HL-60/S4 (cell line): Measurements from ENCODE around the gene GRPEL2.

Experiments used
- in situ Hi-C: fragments of 300-500 bp; cut with MboI; formaldehyde crosslinking; loops from 2 replicates; pipeline ENCODE4 v1.14.3; 2022; ENCODE audit warnings: low sequenced_read_pairs

The GRPEL2 gene

DNA sequence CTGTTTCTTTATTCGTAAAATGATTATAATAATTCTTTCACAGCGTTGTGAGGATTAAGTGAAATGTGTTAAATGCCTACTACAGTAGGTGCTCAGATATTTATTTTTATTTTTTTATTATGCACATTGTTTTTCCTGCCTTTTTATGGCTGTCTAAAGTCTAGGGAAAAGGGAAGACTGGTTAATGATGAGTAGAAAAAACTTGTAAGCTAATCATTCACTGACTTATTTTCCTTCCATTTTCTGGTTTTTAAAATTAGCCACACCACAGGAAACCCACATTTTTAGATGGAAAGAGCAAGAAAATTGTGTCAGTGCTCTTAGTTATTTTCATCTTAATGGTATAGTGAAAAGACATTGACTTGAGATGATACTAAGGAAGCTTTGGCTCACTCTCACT, 8.6 kb downstream of the GRPEL2 start:
- in situ Hi-C loops = no loop called here

DNA sequence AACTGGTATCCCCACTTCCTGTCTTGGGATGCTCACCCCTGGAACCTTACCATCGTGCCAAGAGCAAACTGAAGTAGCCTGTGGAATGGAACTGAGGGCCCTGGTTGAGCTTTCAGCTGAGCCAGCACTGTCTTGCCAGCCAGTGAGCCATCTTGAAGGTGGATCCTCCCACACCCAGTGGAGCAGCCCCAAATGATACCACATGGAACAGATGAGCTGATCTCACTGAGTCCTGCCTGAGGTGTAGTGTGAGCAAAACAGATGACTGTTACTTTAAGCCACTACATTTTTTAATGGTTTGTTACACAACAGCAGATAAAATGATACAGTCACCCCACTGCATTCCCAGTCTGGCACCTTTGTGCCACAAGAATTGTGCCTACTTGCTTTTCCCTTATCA, 10.4 kb downstream of the GRPEL2 start:
- in situ Hi-C loops = no loop called here

DNA sequence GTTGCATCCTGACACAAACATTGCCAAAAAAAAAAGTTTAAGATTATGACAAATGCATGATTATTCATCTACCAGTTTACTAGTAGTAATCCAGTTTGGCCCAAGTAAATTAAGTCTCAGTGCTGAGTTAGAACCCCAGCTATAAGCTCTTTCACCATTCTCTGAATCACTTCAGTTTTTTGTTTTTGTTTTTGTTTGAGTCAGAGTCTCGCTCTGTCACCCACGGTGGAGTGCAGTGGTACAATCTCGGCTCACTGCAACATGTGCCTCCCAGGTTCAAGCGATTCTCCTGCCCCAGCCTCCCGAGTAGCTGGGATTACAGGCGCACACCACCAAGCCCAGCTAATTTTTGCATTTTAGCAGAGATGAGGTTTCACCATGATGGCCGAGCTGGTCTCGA, 11.1 kb downstream of the GRPEL2 start:
- in situ Hi-C loops = no loop called here

DNA sequence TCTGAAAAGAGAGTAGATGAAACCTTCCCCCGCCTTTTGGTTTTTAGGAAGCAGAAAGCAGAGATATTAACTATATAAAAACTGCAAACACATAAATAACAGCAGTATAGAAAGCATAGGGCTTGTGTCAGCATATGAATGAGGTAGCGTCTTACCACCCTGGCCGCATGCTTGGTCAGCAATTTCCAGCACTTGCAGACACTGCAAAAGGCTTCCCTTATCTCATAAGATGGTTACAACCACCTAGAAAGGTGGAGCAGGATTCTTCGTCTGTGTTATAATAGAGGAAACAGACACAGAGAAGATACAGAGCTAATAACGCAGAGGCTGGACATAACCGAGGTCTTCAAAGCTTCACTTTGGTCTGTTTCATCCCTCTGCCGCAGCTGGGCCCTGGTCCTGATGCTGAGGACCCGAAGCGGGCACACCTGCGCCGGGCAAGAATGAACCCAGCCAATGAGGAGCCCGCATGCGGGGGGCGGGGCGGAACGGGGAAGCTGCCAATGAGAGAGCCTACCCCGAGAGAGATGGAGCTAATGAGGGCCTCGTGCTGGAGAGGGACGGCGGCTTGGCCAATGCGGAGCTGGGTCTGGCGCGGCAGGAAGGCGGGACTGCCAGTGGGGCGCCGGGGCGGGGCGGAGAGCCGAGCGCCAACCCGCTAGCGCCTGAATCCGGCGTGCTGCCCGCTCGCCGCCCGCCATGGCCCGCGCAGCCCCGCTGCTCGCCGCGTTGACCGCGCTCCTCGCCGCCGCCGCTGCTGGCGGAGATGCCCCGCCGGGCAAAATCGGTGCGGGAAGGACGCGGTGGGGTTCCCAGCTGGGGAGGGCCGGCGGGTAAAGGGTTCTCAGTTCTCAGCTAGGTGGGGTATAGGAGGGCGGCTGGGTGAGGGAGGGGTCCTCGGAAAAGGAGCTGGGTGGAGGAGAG, 12.3 kb downstream of the GRPEL2 start, which contains the start of gene PCYOX1L:
Gene PCYOX1L, plus strand, starts transcription at position 677 of the 924 bp plus-strand sequence. Its CDS starts 23 bp downstream, at position 700.
- in situ Hi-C loops = no loop called here

DNA sequence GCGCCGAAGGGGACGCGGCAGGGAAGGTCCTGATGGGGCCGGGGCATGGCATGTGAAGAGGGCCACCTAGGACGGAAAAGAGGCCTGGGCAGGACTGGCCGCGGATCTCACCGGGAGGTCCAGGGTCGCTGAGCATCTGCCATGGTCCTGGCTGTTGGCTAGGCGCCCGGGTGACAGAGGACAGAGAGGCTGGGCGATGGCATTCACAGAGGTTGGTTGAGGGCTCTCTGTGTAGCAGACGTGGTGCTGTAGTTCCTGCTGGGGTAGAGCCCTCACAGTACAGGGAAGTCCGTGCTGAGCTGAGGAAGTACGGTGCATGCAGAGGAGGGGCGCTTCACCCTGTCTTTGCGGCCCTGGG, 13.0 kb downstream of the GRPEL2 start:
- in situ Hi-C loops = no loop called here

DNA sequence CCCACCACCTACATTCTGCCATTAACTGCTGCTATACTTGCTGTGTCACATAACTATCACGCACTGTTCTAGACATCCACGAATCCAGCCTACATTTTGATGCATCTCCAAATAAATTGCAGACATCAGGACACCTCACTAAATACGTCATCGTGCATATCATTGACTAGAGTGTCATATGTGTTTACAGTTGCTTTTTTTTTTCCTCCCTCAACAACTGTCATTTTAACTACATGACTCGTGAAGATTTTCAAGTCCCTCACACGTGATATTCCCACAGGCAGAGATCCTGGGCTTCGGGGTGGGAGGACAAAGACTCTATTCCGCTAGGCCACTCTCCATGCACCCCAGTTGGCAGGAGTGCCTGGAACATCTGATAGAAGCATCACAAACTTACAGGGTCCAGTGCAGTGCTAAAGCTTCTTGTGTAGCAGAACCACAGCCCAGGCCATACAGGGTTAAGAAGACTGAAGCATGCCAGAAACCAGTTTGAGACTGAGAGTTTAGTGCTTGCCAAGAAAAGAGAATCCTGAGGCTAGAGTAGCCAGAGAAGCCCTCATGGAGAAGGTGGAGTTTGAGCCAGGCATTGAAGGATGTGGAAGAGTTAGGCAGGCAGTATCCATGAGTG, 13.7 kb downstream of the GRPEL2 start:
- in situ Hi-C loops = no loop called here

DNA sequence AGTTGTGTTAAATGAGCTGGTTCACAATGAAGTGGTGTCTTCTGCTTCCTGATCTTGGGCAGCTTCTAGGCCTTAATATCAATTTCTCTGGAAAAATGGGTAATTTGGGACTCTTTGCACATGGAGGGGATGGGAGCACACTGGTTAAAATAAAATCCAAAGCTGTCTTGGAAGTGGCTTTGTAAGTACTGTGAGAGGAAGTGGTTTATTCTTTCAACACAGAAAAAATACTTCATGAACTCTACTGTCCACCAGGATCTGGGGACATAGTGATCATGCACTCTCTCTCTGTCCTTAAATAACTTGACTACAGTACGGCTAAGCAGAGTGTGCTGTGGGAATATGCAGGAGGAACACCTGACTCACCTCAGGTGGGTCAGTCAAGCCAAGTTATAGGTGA, 15.0 kb downstream of the GRPEL2 start:
- in situ Hi-C loops = no loop called here

DNA sequence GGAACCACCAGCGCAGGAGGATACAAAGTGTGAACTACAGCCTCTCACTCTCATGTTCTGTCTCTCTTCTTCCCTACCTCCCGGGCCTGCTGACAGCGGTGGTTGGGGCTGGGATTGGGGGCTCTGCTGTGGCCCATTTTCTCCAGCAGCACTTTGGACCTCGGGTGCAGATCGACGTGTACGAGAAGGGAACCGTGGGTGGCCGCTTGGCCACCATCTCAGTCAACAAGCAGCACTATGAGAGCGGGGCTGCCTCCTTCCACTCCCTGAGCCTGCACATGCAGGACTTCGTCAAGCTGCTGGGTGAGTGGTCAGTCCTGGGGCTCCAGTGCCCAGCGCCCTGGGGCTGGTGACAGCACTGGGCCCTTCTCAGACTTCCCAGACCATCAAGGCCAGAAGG, 17.2 kb downstream of the GRPEL2 start:
- in situ Hi-C loops = no loop called here

DNA sequence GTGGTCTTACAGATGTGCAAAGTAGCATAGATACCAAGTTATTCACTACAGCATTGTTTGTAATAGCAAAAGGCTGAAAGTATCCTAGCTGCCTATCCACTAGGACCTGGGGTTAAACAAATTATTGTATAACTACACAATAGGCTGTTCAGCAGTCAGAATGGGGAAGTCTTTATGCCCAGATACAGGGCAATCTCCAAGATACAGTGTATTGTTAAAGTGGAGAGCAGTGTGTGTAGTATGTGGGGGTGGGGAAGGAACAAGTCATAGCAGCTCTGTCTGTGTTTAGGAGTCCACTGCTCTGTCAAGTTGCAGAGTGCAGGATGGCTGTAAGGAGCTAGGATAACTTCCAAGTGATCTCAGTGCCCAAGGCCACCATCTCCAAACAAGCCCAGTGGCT, 18.1 kb downstream of the GRPEL2 start:
- in situ Hi-C loops = no loop called here

DNA sequence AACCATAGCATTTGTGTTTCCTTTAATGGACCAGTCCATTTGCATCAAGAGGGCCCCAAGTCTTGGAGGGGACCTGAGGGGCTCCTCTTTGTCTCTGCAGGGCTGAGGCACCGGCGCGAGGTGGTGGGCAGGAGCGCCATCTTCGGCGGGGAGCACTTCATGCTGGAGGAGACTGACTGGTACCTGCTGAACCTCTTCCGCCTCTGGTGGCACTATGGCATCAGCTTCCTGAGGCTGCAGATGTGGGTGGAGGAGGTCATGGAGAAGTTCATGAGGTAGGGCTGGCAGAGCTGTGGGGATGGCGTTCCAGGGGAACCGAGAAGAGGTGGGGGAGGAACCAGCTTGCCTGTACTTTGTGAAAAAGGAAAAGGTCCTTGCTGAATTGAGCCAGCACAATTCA, 18.6 kb downstream of the GRPEL2 start:
- in situ Hi-C loops = no loop called here

DNA sequence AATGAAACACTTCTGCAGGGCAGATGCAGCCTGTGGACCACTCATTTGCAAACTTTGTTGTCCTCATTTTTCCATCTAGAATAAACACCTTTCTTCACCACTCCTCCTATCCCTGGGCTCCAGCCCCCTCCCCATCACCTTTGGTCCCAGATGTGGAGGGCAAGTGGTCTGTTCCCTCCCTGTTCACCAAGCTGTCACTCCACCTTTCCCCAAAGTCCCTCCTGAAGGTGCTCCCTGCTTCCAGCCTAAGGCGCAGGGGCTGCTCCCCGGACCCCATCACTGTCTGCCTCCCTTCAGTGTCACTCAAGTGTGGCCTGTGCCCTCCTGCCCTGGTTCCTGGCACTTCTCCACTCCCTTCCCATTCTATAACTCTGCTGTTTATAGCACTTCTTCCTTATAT, 19.4 kb downstream of the GRPEL2 start:
- in situ Hi-C loops = no loop called here

DNA sequence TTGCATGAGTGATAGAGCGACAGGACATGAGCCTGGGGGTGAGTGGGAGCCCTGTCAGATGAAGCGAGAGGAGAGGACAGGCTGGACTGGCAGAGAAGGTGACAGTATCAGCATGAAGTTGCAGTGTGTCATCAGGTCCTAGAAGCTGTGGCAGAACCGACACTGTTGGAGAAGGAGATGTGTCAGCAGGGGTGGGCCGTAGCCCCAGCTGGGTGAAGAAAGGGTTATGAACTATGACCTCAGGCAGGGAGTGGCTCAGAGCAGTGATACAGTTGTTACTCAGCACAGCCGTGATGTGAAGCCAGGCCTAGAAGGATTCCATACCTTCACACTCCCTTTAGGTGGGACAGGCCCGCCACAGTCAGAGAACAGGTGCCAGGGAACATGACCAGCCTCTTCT, 20.1 kb downstream of the GRPEL2 start:
- in situ Hi-C loops = no loop called here

DNA sequence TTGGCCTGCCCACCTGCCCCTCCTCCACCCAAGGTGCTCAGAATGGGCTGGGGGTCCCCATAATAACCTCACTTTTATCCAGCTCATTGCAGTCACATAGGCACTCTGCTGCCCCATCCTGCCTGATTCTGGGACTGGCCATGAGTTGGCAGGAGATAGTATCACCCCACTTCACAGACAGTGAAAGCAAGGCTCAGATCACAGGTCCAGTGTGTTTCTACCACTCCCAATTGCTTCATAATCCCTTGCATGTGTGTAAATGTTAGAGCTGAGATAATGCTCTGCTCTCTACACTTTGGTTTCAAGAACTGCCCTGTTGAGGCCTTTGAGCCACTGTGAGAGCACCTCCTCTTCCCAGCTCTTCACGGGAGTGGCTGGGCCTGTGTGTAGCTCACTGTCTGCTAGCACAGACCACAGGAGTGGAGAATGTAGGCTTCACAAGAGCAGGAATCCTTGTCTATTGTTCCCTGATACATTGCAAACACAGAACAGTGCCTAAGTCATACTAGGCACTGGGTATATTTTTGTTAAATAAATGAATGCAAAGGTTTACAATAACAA, 20.9 kb downstream of the GRPEL2 start:
- in situ Hi-C loops = no loop called here

DNA sequence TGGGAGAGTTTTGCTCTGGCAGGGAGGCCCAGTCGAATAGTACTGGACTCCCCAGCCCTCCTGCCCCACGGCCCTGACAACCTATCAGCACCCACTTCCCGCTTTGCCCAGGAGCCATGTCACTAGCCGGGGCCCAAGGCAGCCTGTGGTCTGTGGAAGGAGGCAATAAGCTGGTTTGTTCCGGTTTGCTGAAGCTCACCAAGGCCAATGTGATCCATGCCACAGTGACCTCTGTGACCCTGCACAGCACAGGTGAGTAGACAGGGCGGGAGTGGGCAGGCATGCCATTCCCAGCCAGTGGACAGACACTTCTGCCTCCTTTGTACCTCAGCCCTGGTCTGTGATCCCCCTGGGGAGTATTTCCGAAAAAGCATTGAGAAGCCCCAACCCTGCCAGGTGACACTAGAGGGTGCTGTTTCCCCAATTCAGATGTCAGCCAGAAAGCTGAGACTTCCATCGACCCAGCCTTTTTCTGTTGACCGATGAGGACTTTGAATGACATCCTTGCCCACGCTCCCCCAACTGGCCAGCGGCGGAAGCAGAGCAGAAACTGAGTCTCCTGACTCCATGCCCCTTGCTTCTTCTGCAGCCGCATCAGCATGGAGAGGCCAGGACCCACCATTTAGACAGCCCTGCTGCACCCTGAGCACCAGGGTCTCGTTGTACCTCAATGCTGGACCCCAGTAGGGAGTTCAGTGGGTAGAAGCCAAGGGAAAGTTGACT, 22.1 kb downstream of the GRPEL2 start:
- in situ Hi-C loops = no loop called here

DNA sequence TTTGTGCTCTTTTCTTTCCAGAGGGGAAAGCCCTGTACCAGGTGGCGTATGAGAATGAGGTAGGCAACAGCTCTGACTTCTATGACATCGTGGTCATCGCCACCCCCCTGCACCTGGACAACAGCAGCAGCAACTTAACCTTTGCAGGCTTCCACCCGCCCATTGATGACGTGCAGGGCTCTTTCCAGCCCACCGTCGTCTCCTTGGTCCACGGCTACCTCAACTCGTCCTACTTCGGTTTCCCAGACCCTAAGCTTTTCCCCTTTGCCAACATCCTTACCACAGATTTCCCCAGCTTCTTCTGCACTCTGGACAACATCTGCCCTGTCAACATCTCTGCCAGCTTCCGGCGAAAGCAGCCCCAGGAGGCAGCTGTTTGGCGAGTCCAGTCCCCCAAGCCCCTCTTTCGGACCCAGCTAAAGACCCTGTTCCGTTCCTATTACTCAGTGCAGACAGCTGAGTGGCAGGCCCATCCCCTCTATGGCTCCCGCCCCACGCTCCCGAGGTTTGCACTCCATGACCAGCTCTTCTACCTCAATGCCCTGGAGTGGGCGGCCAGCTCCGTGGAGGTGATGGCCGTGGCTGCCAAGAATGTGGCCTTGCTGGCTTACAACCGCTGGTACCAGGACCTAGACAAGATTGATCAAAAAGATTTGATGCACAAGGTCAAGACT, 22.8 kb downstream of the GRPEL2 start:
- in situ Hi-C loops = no loop called here

DNA sequence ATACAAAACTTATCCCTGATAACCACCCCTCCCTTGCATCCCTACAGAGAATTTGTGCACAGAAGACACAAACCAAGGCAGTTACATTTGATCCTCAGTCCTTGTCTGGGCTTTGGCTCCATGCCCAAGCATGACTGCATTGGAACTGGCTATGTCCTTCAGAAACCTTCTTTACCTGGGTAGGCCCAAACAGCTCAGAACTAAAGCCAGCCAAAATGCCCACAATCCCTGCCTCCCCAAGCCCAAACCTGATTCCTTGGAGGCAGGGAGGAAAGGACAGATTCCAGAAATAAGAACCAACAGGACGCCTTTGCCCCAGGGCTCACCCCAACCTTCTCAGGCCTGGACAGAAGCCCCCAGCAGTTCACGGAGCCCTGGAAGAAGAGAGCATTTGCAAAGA, 25.6 kb downstream of the GRPEL2 start:
- in situ Hi-C loops = loop anchor here (5.0 kb wide), 1 partner anchor 49 kb away; no protein-coding TSS in a partner anchor

DNA sequence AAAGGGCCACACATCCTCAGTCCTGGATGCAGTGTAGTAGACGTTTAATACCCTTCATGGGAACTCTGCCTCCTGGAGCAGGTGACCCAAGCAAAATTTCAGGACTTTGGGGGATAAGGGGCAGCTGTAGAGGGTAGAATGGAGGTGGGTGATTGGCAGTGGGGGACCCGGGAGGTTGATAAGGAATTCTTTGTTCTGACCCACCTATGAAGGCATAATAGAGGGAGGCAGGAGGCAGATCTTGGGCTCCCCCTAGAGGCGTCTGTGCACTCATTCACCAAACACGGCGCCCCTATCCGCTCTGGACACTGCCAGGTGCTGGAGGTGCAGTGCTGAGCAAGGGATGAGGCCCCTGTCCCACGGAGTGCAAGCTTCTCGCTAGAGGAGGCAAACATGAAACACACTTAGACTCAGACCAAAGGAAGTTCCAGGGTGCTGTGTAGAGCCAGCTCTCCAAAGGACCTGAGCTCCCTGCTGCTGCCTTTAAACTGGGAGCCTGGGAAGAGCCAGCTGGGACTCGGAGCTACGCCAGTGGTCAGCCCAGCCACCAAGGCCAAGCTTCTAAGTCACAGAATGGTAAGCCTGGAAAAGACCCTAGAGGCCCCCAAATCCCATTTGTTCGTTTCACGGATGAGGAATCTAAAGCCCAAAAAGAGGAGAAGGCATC, 26.1 kb downstream of the GRPEL2 start:
- in situ Hi-C loops = loop anchor here (5.0 kb wide), 1 partner anchor 49 kb away; no protein-coding TSS in a partner anchor

DNA sequence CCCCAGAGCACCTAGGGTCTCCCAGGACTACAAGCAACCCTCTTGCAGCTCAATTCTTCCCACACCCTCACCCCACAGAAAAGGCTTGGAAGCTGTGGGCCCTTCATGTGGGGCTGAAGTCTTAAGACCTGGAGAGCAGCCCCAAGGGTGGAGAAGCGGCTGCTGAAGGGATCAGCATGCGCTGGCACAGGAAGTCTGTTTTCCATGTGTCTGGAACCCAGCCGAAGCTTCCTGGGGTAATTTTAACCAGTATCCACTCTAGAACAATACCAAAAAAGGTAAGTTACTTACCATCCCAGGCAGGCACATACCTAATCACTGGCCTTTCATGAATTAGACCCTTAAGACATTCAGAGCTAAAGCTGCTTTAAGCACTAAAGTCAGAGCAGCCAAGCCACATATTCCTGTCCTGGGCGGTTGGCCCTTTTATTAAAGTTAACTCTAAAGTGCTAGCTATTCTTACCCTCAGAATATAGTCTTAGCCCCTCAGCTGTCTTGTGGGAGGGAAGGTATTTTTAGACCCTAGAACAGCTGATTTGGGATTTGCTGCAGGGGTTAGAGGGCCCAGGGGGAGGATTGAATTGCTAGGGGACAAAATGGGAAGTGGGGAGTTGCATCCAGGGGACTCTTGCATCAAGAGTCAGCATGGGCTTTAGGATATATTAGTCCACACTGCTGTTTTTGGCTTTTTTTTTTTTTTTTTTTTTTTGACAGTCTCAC, 26.9 kb downstream of the GRPEL2 start:
- in situ Hi-C loops = loop anchor here (5.0 kb wide), 1 partner anchor 50 kb away; no protein-coding TSS in a partner anchor

DNA sequence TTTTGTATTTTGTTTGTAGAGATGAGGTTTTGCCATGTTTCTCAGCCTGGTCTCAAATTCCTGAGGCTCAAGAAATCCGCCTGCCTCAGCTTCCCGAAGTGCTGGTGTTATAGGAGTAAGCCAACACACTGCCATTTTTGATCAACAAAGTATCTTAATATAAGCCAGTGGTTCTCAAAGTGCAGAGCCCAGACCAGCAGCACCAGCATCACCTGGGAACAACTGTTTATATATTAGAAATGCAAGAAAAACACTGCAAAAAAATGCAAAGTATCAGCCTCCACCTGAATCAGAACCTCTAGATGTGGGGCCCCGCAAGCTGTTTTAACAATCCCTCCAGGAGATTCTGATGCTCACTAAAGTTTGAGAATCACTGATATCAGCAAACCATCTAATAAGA, 27.6 kb downstream of the GRPEL2 start:
- in situ Hi-C loops = loop anchor here (5.0 kb wide), 1 partner anchor 51 kb away; no protein-coding TSS in a partner anchor
